Right cardiac atrium (tissue), 5 donors: ENCODE measurements around the gene CERS6. TPM values are rescaled to one million over a fixed set of nuclear protein-coding genes. Genes with fewer than 3 reads are reported as not detected.
A peak's percentile ranks its signal among the peaks of the same experiment; 100 is the strongest.
"Not testable (repeated sequence)": the region's sequence is repeated elsewhere in the genome, so short reads cannot be mapped to it uniquely, and the experiment has no call there.

Experiments
- ATAC-seq, 2 donors: fragments of 200-7000 bp; cut with Tn5 transposase; one replicate each; pipeline versions ENCODE4 v1.8.0 to v1.9.1; 2020; ENCODE audit warnings: moderate library complexity in 2 of 2, mild to moderate bottlenecking in 1 of 2
- DNase-seq, 3 donors: peaks; one replicate each; pipeline ENCODE4 v3.0.0-alpha.2; 2020
- H3K27ac ChIP-seq: one replicate; pipeline ENCODE4 v1.5.1; 2013; ENCODE audit warnings: mild to moderate bottlenecking, low read length, control low read depth, moderate library complexity
- H3K27me3 ChIP-seq: one replicate; pipeline ENCODE4 v1.6.1; 2013; ENCODE audit not compliant: control insufficient read depth, insufficient read depth
- H3K4me1 ChIP-seq: one replicate; pipeline ENCODE4 v1.6.1; 2013; ENCODE audit warnings: low read length; ENCODE audit not compliant: control insufficient read depth, insufficient read depth
- H3K4me3 ChIP-seq: one replicate; pipeline ENCODE4 v1.5.1; 2013; ENCODE audit warnings: low read length, control low read depth
- H3K9me3 ChIP-seq: one replicate; pipeline ENCODE4 v1.6.1; 2013; ENCODE audit warnings: low read length; ENCODE audit not compliant: control insufficient read depth
- WGBS: extraction: QIAGEN DNeasy Blood & Tissue Kit; methylation state at CpG from one replicate; pipeline ENCODE4 v1.1.7; 2013; 5-methylcytosine and 5-hydroxymethylcytosine counted together
- intact Hi-C, 4 donors: fragments of 100-400 bp; cut with DNase I; formaldehyde crosslinking; loops; one replicate each; pipeline versions ENCODE4 v1.11.0 to v1.14.0; 2022 to 2023
- polyA plus RNA-seq: library from polyadenylated mRNA; stranded (reverse); fragments of 200-250 nt; gene quantifications from one replicate; pipeline ENCODE4 v1.2.3, GENCODE V29; 2013
- total RNA-seq, 4 donors: library from RNA; stranded (reverse); fragmentation: NEBNext Ultra II Directional; extraction: Animal tissue kit (Norgen Biotek cat#: 25700); gene quantifications; one replicate each; pipeline ENCODE4 v1.2.1, GENCODE V29; 2021
- donor health status: healthy with polysubstance abuse.
- donor health status: DM: no; HTN: yes; CAD: no.
- donor health status: DM: no; HTN: no; CAD: no.
- donor health status: DM: no; HTN: yes; CAD: no; lungs with severe emphysema.
- donor health status: DM: yes; HTN: yes; CAD: no.

CERS6 gene
- total and polyA plus RNA-seq, 5 donors: 25.6 to 71.5 (median 48.9) TPM

DNA sequence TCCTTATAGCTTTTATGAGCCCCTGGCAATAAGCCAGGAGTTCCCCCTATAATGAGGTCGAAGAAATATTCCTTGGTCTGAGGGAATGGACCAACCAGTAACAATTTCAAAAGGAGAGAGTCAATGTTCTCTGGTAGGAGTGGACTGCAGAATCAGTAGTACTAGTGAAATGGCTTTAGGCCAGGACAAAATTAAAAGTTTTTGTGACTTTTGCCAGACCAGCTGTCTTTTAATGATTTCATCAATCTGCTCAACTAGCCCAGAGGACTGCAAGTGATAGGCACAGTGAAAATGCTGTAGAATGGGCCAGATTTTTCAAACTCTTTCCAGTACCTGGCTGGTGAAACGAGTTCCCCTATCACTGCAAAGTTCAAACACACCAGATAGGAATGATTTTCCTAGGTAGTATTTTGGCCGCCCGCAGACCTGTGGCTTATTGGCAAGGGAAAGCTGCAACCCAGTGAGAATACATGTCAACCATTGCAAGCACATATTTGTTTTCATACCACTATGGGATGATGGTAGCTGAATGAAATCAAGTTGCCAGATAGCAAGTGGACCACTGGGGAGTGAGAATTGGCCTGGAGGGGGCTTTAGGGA is 45.5 kb downstream of the CERS6 start:
- WGBS: 67% methylated on average over 4 of the region's 4 CpGs
- intact Hi-C loops: no loop called here
- peaks cover 7% of the 10 kb centered on the region for H3K4me1 ChIP-seq
- no peak overlapping the region for H3K4me3 ChIP-seq
- no peaks in the 10 kb centered on the region for H3K27me3 ChIP-seq
- no peaks in the 10 kb centered on the region for H3K9me3 ChIP-seq
- ATAC-seq (no peak), DNase-seq (no peak)
- no peak overlapping the region for H3K27ac ChIP-seq

DNA sequence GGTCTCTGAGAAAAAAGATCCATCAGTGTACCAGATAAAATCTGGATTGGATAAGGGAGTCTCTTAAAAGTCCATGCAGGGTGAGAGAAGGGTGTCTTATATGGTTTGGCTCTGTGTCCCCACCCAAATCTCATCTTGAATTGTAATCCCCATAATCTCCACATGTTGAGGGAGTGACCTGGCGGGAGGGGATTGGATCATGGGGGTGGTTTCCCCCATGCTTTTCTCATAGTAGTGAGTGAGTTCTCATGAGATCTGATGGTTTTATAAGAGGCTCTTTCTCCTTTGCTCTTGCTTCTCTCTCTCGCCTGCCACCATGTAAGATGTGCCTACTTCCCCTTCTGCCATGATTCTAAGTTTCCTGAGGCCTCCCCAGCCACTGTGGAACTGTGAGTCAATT is 46.8 kb downstream of the CERS6 start:
- 99% methylated on average over 2 of the region's 2 CpGs for WGBS
- DNase-seq, H3K4me1 ChIP-seq, ATAC-seq, intact Hi-C loops, H3K9me3 ChIP-seq, H3K4me3 ChIP-seq, H3K27ac ChIP-seq, H3K27me3 ChIP-seq: not testable (repeated sequence)

DNA sequence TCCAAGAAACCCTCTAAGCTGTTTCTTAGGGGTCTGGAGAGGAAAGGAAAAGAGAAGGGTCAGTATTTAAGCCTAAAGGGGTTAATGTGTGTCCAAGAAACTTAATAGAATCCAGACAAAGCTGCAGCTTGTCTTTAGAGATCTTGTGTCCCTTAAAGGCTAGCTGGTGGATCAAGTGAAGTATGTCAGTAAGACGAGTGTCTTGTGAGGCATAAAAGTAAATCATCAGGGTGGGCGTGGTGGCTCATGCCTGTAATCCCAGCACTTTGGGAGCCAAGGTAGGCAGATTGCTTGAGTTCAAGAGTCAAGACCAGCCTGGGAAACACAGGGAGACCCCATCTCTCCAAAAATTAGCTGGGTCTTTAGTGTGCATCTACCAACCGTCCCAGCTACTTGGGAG is 47.8 kb downstream of the CERS6 start:
- Histone ChIP-seq H3K27ac (no peak overlapping the region), H3K27me3 (no peaks in the 10 kb centered on the region), H3K4me1 (peaks cover 7% of the 10 kb centered on the region), H3K4me3 (no peak overlapping the region), H3K9me3 (no peaks in the 10 kb centered on the region)
- ATAC-seq (no peak), DNase-seq (no peak)
- WGBS: 96% methylated on average over 3 of the region's 3 CpGs
- intact Hi-C loops: no loop called here

DNA sequence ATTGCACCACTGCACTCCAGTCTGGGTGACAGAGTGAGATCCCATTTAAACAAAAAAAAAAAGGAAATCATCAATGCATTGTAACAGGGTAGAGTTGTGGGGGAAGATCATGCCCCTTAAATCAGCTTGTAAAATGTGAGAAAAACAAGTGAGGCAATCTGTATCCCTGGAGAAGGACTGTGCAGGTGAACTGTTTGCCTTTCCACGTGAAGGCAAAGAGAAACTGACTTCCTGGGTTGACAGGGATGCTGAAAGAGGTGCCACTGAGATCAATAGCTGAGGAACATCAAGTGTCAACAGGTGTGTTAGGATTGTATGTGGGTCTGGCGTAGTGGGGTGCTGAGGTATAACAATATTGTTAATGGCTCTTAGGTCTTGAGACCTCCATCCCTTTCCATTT is 48.3 kb downstream of the CERS6 start:
- Histone ChIP-seq H3K9me3 (no peaks in the 10 kb centered on the region), H3K4me3 (no peak overlapping the region), H3K27me3 (no peaks in the 10 kb centered on the region), H3K4me1 (peaks cover 7% of the 10 kb centered on the region), H3K27ac (no peak overlapping the region)
- no peak for DNase-seq
- WGBS: 90% methylated on average over 2 of the region's 2 CpGs
- no peak for ATAC-seq
- intact Hi-C loops: no loop called here

DNA sequence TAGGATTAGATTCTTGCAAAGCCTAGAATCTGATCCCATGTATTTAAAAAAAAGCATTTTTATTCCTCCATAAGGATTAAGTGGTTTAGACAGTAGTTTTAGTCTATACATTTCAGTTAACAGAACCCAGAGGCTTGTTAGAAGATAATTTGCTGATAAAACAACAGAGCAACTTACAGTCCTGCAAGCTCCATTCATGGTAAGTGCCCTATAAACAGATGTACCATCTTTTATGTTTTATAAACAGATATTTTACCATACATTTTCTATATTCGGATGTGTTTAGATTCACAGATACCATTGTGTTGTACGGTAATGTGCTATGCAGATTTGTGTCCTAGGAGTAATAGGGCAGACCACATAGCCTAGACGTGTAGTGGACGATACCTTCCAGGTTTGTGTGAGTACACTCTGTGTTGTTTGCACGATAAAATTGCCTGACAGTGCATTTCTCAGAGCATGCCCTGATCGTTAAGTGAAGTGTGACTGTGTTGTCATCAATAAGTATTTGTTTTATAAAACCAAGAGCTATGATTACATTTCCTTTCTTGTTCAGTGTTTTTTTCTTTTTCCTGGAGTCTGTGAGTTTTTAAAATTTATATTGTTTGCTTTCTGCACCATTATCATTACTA is 54.2 kb downstream of the CERS6 start:
- Histone ChIP-seq H3K4me3 (no peak overlapping the region), H3K4me1 (peaks cover 3% of the 10 kb centered on the region), H3K9me3 (no peaks in the 10 kb centered on the region), H3K27me3 (no peaks in the 10 kb centered on the region), H3K27ac (no peak overlapping the region)
- intact Hi-C loops: no loop called here
- ATAC-seq (no peak), DNase-seq (no peak)
- WGBS: 86% methylated on average over 6 of the region's 6 CpGs

DNA sequence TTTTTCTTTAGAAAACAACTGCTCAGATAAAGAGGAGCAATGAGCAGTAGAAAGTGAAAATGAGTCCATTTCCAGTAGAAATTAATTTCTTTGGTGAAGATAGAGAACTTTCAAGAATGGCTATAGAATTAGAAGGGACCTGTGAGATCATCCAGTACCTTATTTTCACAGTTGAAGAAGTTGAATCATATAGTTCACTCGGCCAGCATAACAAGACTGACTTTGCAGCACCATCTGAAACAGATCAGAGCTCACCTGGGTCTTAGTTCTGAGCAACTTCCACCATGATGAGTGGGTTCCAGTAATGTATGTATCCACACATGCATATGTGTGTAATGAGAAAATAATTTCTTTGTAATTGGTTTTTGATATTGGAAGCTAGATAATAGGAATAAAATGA is 58.6 kb downstream of the CERS6 start:
- Histone ChIP-seq H3K4me1 (peaks cover 5% of the 10 kb centered on the region), H3K27me3 (no peaks in the 10 kb centered on the region), H3K9me3 (no peaks in the 10 kb centered on the region), H3K4me3 (no peak overlapping the region), H3K27ac (no peak overlapping the region)
- 89% methylated on average over 1 of the region's 1 CpG for WGBS
- DNase-seq (no peak), ATAC-seq (no peak)
- intact Hi-C loops: no loop called here

DNA sequence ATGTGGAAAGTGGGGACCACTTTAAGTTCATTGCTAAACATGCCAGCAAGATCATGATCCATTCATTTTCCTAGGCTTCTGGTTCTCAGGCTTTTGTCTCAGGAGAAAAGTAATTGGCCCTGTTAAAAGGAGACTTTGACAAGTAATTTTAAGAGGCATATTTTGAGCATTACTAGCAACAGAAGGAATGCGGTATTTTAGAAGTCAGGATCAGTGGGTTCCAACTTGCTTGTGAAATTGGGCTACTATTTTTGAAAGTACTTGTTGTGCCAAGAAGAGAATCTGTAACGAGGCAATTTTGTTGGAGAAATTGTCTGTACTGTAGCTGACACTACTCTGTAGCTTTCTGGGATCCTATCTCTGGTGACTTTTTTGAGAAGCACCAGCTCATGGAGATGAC is 59.4 kb downstream of the CERS6 start:
- H3K4me1 ChIP-seq: peaks cover 5% of the 10 kb centered on the region
- WGBS: 32% methylated on average over 2 of the region's 2 CpGs

DNA sequence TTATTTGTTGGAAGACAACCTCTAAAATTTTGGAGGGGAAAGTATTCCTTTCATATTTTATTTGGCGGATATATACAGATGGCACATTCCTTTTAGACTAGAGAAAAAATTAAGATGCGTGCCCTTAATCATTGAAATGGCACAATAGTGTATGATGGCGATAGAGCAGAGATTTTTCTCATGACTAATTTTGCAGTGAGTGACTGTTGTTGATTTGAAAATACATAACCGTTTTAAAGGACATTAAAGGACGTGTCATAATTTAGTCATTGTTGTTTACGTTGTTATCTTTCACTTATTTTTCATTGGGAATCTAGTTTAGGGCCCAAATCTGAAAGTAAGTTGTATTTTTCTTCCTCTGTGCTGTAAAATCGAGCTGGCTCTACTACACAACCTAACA is 61.7 kb downstream of the CERS6 start:
- DNase-seq: no peak
- intact Hi-C loops: no loop called here
- Histone ChIP-seq H3K27me3 (no peaks in the 10 kb centered on the region), H3K4me3 (no peak overlapping the region), H3K4me1 (peaks cover 5% of the 10 kb centered on the region), H3K27ac (no peak overlapping the region), H3K9me3 (no peaks in the 10 kb centered on the region)
- WGBS: 79% methylated on average over 7 of the region's 7 CpGs
- ATAC-seq: no peak

More for the DNA sequence above, 59.4 kb downstream of the CERS6 start:
- ATAC-seq: peak; percentile 63 to 78
- H3K27ac ChIP-seq: no peak overlapping the region
- DNase-seq: no peak
- no peaks in the 10 kb centered on the region for H3K9me3 ChIP-seq
- intact Hi-C loops: no loop called here
- no peak overlapping the region for H3K4me3 ChIP-seq
- H3K27me3 ChIP-seq: no peaks in the 10 kb centered on the region

DNA sequence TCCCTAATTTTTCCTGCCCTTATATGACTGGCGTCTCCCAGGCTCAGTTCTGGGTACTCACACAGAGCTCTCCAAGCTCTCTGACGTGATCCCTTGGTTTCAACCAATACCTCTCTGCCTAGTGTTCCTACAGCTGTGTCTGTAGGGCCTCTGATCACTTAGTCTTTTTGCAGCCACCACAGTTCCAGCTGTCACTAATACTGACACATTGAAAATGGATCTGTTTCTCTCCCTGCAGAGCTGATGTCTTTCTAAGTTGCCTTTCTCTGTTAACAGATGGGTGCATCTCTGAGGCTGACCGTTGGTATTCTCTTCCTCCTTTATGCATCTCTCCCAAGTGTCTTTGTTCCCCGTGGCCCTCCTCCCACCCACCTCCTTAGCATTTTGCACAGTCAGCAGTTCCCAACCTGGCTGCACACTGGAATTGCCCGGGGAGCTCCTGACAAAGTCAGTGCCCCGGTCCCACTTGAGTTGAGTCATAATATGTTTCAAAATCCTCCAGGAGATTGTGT is 62.5 kb downstream of the CERS6 start:
- ATAC-seq: peak; percentile 73 to 82
- Histone ChIP-seq H3K27me3 (no peaks in the 10 kb centered on the region), H3K27ac (peak overlapping the region; percentile 71), H3K9me3 (no peaks in the 10 kb centered on the region), H3K4me1 (peaks cover 2% of the 10 kb centered on the region), H3K4me3 (no peak overlapping the region)
- intact Hi-C loops: no loop called here
- WGBS: 34% methylated on average over 6 of the region's 6 CpGs
- no peak for DNase-seq

DNA sequence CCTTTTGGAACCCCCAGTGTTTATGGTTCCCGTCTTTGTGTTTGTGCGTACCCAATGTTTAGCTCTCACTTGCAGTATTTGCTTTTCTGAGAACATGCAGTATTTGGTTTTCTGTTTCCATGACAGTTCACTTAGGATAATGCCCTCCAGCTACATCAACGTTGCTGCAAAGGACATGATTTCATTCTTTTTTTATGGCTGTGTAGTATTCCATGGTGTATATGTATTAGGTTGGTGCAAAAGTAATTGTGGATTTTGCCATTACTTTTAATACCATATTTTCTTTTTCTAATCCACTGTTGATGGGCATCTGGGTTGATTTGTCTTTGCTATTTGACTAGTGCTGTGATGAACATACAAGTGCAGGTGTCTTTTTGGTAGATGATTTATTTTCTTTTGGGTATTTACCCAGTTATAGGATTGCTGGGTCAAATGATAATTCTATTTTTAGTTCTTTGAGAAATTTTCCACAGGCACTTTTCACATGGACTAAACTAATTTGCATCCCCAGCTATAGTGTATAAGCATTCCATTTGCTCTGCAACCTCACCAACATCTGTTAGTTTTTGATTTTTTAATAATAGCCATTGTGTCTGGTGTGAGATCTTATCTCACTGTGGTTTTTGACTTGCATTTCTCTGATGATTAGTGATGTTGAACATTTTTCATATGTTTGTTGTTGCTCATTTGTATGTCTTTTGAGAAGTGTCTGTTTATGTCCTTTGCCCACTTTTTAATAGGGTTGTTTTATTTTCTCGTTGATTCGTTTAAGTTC is 63.6 kb downstream of the CERS6 start:
- no peak for DNase-seq
- peak overlapping the region; percentile 30 for H3K27ac ChIP-seq
- intact Hi-C loops: loop anchor here in 1 of 4 donors (10.0 kb wide), 1 partner anchor 55 kb away; no protein-coding TSS in a partner anchor
- H3K4me1 ChIP-seq: peaks cover 2% of the 10 kb centered on the region
- no peak for ATAC-seq
- H3K27me3 ChIP-seq: no peaks in the 10 kb centered on the region
- no peaks in the 10 kb centered on the region for H3K9me3 ChIP-seq
- WGBS: 95% methylated on average over 5 of the region's 5 CpGs
- H3K4me3 ChIP-seq: no peak overlapping the region
